GM18499 (cell line): ENCODE measurements around the gene CLOCK.
"Not testable (repeated sequence)": the region's sequence is repeated elsewhere in the genome, so short reads cannot be mapped to it uniquely, and the experiment has no call there.

Experiments used
- ATAC-seq: cut with Tn5 transposase; IDR thresholded peaks from one replicate; pipeline ENCODE4 v1.9.1; 2021; ENCODE audit warnings: moderate number of reproducible peaks; ENCODE audit not compliant: insufficient read depth, unreplicated experiment

The CLOCK gene

GRCh38 chr4:55546756-55547465 lies at the start of gene CLOCK:
TSS of gene CLOCK (minus strand) at chr4:55546909. CDS start at chr4:55482785, 64,124 bp downstream.
- peak; percentile 65 for ATAC-seq

- ATAC-seq: no peak
Observed at GRCh38 chr4:55592014-55592413, 45.3 kb upstream of the CLOCK start, which contains the start of gene PDCL2. TSS of gene PDCL2 (minus strand) at chr4:55592245. CDS start at chr4:55592109, 136 bp downstream.

DNA sequence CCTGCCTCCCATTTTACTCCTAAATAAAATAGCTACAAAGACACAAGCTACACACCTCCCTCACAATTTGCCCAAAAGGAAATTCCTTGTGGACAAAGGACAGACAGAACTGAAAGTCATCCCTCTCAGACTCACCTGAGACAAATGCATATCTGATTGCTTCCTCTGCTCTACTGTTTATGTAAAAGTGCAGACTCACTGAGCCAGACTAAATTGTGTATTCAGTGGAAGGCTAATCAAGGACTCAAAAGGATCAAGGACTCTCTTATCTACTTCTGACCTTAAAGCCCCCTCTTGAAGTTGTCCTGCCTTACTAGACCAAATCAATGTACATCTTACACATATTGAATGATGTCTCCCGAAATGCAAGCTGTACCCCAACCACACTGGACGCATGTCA lies 41.5 kb upstream of the CLOCK start:
- no peak for ATAC-seq

- ATAC-seq: not testable (repeated sequence)
Observed at GRCh38 chr4:55582773-55583172, 36.1 kb upstream of the CLOCK start.

DNA sequence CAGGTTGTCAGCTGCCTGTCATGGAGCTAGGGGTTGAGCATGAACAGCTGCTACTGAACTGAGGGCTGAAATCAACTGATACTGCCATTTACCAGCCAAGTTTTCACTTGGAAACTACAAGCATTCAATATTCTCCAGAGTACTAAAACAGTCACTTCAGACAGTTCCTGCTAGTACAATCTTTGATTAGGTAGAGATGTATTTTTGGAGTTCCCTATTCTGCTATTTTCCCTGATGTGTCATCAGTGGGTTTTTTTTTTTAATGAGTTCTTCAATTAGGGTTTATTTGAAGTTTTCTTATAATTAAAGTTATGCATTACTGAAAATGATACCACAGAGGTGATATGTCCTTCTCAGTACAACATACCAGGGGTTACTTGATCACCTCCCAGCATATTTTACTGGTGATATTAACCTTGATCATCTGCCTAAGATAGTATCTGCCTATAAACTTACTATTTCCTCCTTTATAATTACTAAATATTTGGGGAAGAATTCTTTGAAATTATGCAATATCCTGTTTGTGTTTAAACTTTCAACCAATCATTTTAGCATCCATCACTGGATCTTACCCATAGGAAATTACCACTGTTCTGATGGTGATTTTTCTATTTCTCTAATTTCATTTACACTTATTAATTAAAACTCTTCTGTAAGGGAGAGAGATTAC lies 31.8 kb upstream of the CLOCK start:
- no peak for ATAC-seq

DNA sequence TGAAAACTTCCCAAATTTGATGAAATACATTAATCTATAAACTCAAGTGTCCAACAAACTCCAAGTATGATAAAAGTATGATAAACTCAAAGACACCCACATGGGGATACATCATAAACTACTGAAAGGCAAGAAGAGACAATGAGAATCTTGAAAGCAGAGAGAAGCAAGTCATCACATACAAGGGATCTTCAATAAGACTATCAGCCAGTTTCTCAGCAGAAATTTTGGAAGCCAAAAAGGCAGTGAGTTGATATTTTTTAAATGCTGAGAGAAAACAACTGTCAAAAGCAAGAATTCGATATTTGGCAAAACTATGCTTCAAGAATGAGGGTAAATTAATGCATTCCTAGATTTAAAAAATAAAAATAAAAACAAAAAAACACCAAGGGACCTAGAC lies 28.8 kb upstream of the CLOCK start:
- no peak for ATAC-seq

DNA sequence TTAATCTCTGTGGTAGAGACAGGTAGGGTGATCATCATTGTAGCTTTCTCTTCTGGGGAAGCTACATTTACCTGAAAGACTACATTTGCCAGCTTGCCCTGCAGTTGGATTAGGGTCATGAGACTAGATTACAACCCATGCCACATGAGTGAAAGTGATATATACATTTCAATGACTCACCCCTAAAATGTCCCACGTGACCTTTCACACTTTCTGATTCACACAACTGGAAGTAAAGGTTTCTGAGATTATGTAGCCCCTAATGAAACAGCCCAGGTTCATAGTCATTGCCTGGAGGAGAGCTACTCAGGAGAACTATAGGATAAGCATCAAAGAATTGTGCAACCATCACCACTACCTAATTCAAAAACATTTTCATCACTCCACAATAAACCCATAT lies 27.5 kb upstream of the CLOCK start:
- ATAC-seq: no peak

- ATAC-seq: no peak
Observed at GRCh38 chr4:55571806-55572205, 25.1 kb upstream of the CLOCK start.

- peak; percentile 56 for ATAC-seq
Observed at GRCh38 chr4:55568905-55569504, 22.3 kb upstream of the CLOCK start.

DNA sequence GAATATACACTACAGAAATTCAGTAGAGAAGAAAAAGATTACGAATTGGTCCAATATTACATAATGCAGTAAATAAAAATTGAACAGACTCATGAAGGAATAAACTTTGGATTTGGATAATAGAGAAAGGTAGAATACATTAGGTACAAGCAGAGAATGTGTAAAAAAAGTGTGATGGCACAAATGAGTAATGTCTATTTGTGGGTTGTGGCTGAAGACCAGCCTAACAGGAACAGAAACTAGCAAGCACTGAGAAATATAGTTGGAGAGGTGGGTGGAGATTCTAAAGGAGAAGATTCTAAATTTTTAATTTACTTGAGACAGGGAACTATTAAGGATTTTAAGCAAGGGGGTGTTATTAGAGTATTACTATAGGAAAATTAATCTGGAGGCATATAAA lies 15.2 kb upstream of the CLOCK start:
- peak; percentile 100 for ATAC-seq

DNA sequence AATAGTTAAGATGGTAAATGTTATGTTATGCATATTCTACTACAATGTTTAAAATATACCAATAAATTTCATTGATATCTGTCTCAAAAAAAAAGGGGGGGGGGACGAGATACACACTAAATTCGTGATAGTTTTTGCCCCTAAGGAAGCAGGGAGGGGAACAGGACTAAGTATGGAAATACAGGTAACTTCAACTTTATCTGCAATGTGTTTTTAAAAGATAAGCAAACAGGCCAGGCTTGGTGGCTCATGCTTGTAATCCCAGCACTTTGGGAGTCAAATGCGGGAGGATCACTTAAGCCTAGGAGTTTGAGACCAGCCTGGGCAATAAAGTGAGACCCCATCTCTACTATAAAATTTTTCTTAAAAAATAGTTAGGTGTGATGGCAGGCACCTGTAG lies 13.4 kb upstream of the CLOCK start:
- ATAC-seq: no peak

GRCh38 chr4:55554453-55555030 lies 7.8 kb upstream of the CLOCK start:
- ATAC-seq: no peak

DNA sequence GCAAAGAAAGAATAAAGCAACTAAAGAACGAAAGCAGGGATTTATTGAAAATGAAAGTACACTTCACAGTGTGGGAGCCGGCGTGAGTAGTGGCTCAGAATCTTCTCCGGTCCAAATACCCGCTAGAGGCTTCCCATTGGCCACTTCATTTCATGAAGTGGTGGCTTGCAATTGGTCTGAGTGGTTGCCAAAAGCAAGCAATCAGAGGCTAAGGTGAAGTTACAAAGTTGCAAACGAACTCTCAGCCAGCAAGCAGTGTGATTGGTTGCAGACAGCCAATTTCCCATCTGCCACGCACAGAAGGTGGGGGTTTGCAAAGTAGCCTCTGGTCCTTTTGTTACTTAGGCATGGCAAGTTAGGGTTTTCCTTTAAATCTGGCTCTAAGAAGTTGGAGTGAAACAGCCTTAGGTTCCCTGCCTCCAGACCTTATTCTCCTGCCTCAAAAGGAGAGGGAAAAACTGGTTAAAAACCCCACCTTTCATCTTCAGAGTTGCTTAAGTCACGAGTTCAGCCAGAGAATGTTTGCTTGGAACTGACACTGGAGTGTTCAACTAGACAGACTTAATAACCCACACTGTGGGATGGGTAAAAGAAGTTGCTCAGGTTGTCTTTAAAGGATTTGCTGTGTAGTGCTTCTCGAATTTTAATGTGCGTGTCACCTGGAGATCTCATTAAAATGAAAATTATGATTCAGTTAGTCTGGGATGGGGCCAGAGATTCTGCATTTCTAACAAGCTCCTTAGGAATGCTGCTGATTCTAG lies 6.9 kb upstream of the CLOCK start:
- ATAC-seq: no peak

- not testable (repeated sequence) for ATAC-seq
Observed at GRCh38 chr4:55551964-55552363, 5.3 kb upstream of the CLOCK start.

DNA sequence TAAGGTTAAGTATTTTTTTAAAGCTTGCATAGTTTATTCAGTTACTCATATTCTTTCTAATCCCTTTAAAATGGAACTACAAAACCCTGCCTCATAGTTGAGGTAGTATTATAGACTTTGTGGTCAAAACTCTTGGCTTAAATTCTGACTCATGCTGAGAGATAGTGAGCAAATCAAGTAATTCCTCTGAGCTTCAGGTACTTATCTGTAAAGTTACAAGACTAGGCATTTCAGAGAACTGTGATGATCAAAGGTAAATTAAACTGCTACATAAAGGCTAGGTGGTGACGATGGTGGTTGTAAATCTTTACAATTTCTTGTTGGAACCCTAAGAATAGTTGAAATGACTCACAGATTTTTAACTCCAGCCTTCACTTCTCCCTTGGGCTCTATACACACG lies 3.2 kb upstream of the CLOCK start:
- ATAC-seq: no peak

- ATAC-seq: no peak
Observed at GRCh38 chr4:55547918-55548317, 1.2 kb upstream of the CLOCK start.

DNA sequence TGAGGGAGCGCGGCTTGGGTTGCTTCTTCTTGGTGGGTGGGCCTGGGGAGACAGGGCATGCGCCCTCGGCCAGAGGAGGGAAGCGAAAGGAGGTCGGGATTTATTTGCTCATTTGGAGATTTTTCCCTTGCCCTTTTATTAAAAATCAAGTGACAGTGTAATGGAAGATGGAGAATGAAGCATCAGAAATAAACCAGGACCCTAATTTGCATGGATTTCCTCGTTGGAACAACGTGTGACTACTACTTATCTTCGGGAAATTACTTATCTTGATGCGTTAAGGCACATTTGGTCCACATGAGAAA lies 709 bp upstream of the CLOCK start:
- ATAC-seq: no peak

GRCh38 chr4:55546506-55546755 lies 278 bp downstream of the CLOCK start:
- no peak for ATAC-seq

- ATAC-seq: no peak
Observed at GRCh38 chr4:55545641-55546505, 836 bp downstream of the CLOCK start.

DNA sequence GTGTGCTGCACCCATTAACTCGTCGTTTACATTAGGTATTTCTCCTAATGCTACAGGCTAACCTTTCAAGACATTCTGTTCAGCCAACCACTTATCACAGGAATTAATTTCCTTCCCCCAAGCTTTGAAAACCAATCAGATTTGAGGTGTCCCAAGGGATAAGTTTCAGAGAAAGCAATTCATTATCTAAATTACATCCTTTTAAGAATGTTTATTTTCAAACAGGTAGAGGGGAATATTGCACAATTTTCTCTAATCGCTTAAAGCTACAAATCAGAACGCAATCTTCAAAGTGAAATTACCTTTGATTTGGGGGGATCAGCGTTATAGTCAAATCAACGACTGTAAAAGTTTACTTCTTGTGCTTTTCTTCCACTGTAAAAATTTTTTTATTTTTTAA lies 1.6 kb downstream of the CLOCK start:
- no peak for ATAC-seq
